Measurements from ENCODE around the gene WDR64. TPM values are rescaled to one million over a fixed set of nuclear protein-coding genes. Genes with fewer than 3 reads are reported as not detected.

WDR64 gene
- total RNA-seq, 6 experiments from 2014 or later = 0.17 to 0.27 TPM; not detected in 4

DNA sequence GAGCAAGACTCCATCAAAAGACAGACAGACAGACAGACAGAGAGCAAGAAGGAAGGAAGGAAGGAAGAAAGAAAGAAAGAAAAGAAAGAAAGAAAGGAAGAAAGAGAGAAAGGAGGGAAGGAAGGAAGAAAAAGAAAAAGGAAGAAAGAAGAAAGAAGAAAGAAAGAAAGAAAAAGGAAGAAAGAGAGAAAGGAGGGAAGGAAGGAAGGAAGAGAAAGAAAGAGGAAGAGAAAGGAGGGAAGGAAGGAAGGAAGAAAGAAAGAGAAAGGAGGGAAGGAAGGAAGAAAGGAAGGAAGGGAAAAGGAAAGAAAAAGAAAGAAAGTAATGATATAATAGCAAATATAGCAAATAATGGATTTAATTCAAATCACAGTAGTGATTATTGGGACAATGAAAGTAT, 44.6 kb upstream of the WDR64 start:
- H3K9me3 ChIP-seq = no peaks in the 10 kb centered on the region

DNA sequence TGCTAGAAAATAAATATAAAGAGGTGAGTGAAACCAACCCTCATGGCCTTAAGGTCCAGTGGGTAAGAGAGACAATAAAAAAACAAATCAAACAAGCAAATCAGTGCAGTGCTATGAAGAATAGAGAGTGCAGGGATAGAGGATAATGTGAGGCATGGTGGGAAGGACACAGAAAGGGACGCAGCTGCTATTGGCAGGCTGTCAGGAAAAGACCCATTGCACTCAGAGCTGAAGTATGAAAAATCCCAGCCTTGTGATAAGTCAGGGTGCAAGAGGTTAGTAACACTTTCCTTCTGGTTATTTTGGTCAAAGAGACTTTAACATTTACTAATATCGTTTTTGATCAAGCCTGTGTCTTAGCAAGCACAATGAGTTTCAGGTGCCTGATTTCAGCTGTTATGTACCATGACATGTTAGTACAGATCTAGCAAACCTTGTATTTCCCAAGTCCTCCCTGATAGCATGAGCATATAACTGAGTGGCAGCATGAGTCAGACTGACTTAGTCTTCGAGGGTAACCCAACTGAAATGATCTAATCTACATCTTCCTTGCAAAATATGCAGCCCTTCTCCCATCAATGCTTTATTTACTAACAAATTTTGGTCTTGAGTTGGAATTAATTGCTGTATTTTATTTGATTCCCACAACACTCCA, 43.6 kb upstream of the WDR64 start:
- Histone ChIP-seq H3K27me3 (no peaks in the 10 kb centered on the region), H3K9me3 (no peaks in the 10 kb centered on the region), H3K4me1 (peaks cover 0 to 33% (median 10%) of the 10 kb centered on the region in 4 donors), H3K27ac (no peak overlapping the region), H3K36me3 (no peaks in the 10 kb centered on the region), H3K4me3 (no peak overlapping the region)
- 65% methylated on average over 3 of the region's 3 CpGs for WGBS (ENCODE audit: insufficient coverage, low coverage, low lambda C conversion rate, missing lambda C conversion rate)
- TF ChIP-seq, protein P1, sequence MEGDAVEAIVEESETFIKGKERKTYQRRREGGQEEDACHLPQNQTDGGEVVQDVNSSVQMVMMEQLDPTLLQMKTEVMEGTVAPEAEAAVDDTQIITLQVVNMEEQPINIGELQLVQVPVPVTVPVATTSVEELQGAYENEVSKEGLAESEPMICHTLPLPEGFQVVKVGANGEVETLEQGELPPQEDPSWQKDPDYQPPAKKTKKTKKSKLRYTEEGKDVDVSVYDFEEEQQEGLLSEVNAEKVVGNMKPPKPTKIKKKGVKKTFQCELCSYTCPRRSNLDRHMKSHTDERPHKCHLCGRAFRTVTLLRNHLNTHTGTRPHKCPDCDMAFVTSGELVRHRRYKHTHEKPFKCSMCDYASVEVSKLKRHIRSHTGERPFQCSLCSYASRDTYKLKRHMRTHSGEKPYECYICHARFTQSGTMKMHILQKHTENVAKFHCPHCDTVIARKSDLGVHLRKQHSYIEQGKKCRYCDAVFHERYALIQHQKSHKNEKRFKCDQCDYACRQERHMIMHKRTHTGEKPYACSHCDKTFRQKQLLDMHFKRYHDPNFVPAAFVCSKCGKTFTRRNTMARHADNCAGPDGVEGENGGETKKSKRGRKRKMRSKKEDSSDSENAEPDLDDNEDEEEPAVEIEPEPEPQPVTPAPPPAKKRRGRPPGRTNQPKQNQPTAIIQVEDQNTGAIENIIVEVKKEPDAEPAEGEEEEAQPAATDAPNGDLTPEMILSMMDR (IDR thresholded peaks at IDR 0.05) = no peak
- no peak for TF ChIP-seq POLR2A (IDR thresholded peaks at IDR 0.05)
- DNase-seq (no peak), ATAC-seq (no peak)
- intact Hi-C loops (cut with DNase I) = no loop called here

More for the DNA sequence above, 44.6 kb upstream of the WDR64 start:
- intact Hi-C loops (cut with DNase I) = no loop called here
- DNase-seq = no peak
- no peaks in the 10 kb centered on the region for H3K36me3 ChIP-seq
- no peak for ATAC-seq
- no peak overlapping the region for H3K27ac ChIP-seq
- no peak overlapping the region for H3K4me3 ChIP-seq
- no peaks in the 10 kb centered on the region for H3K27me3 ChIP-seq
- peaks cover 0 to 30% (median 10%) of the 10 kb centered on the region in 4 donors for H3K4me1 ChIP-seq
- TF ChIP-seq, protein P1 (IDR thresholded peaks at IDR 0.05) = no peak
- TF ChIP-seq POLR2A (IDR thresholded peaks at IDR 0.05) = no peak

DNA sequence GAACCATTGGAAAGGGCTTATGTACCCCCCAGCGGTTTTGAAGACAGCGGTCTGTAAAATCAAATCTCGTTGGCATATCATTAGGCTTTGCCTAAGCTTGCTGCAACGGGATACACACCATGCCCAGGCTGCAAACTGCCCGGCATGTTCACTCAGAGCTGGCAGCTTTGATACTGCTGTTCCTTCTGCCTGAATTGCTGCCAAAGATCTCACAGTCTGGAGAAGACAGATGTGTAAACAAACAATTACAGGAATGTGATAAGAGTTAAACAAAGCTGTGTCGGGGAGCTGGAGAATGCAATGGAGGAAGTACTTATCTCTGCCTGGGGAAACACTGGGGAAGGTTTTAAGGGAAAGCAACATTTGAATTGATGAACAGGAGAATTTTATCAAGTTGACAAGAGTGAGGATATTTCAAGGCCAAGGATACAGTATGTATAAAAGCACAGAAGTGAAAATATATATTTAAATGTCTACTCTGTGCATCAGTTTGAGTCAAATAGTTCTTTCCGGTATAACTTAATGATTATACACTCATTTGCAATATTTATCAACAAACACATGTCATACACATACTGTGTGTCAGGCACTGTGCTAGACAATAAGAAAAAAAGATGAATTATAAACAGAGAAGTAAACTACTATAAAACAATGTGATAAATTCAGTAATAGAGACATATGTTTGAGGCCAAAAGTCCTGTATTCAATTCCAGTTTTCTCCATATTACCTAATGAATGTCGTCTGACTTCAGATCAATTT, 41.8 kb upstream of the WDR64 start:
- DNase-seq = peak; percentile 62 to 81 (median 72)
- Histone ChIP-seq H3K27ac (peak overlapping the region; percentile 6 to 82 (median 47)), H3K4me3 (no peak overlapping the region), H3K36me3 (no peaks in the 10 kb centered on the region), H3K9me3 (no peaks in the 10 kb centered on the region), H3K27me3 (no peaks in the 10 kb centered on the region), H3K4me1 (peaks cover 0 to 42% (median 15%) of the 10 kb centered on the region in 4 donors)
- WGBS (ENCODE audit: insufficient coverage, low coverage, low lambda C conversion rate, missing lambda C conversion rate) = 14% methylated on average over 8 of the region's 8 CpGs
- no peak for TF ChIP-seq POLR2A (IDR thresholded peaks at IDR 0.05)
- TF ChIP-seq, protein P1 (IDR thresholded peaks at IDR 0.05) = no peak
- peak; percentile 67 to 92 (median 88) for ATAC-seq
- intact Hi-C loops (cut with DNase I) = loop anchor here in 1 of 2 donors (10.0 kb wide), 1 partner anchor 225 kb away; no protein-coding TSS in a partner anchor

DNA sequence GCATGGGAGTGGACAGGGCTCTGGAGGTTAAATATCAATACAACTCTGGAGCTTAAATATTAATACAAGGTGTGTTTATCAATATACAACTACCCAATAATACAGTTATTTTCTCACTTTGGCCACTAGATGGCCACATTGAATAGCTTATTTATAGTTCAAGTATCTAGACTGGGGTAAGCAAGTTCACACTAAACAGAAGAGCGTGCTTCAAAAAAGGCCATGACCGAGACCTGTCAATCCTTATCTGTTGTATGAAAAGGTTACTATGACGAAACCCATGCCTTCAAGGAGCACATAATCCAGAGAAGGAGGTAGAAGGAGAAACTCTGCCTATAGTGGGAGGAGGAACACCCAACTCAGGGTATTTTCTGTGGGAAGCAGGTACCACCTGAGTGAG, 41.0 kb upstream of the WDR64 start:
- H3K9me3 ChIP-seq = no peaks in the 10 kb centered on the region
- DNase-seq = no peak
- intact Hi-C loops (cut with DNase I) = loop anchor here in 1 of 2 donors (10.0 kb wide), 1 partner anchor 224 kb away; no protein-coding TSS in a partner anchor
- no peak for TF ChIP-seq POLR2A (IDR thresholded peaks at IDR 0.05)
- TF ChIP-seq, protein P1 (IDR thresholded peaks at IDR 0.05) = peak; percentile 66 to 92 (median 74)
- 4% methylated on average over 3 of the region's 3 CpGs for whole genome bisulfite sequencing (ENCODE audit: insufficient coverage, low coverage, low lambda C conversion rate, missing lambda C conversion rate)
- peak; percentile 57 to 72 (median 66) for ATAC-seq
- H3K27me3 ChIP-seq = no peaks in the 10 kb centered on the region
- no peaks in the 10 kb centered on the region for H3K36me3 ChIP-seq
- H3K27ac ChIP-seq = peak overlapping the region; percentile 19 to 82 (median 47)
- H3K4me1 ChIP-seq = peaks cover 0 to 46% (median 18%) of the 10 kb centered on the region in 4 donors
- H3K4me3 ChIP-seq = no peak overlapping the region
